Caco-2 (cell line): ENCODE data around the gene PLK1. TPM values are rescaled to one million over a fixed set of nuclear protein-coding genes. Genes with fewer than 3 reads are reported as not detected.

Experiments
- BruUV-seq: library from RNA; stranded (reverse); fragments of 400-500 nt; replicated peaks from 2 replicates; lab custom pipeline; 2021; lab: Mats Ljungman, UMichigan
- CTCF ChIA-PET: fragments of 300-600 bp; sonication (Branson Sonifier 250); formaldehyde crosslinking; loops from one replicate; lab custom pipeline; 2022; ENCODE audit warnings: antibody characterized with exemption; lab: Charles Lee
- POLR2A ChIA-PET: fragments of 300-600 bp; sonication (Branson Sonifier 250); formaldehyde crosslinking; loops from one replicate; lab custom pipeline; 2022; ENCODE audit warnings: antibody characterized with exemption; lab: Charles Lee
- DNase-seq, 2 experiments: peaks; one replicate each; pipeline versions ENCODE4 v3.0.0 to v3.0.0-alpha.2; 2020 to 2022
- H3K27me3 ChIP-seq: replicated peaks from 2 replicates; pipeline ENCODE4 v1.6.0; 2011; ENCODE audit warnings: low read length; ENCODE audit not compliant: control insufficient read depth, insufficient read depth
- H3K36me3 ChIP-seq: 2 replicates; pipeline ENCODE4 v1.5.1; 2011; ENCODE audit warnings: low read length; ENCODE audit not compliant: control insufficient read depth, insufficient read depth
- H3K4me1 ChIP-seq: fragments of 250-450 bp; sonication (Bioruptor Pico); 2 replicates; pipeline ENCODE4 v1.5.1; 2020; ENCODE audit warnings: mild to moderate bottlenecking
- H3K4me3 ChIP-seq: 2 replicates; pipeline ENCODE4 v1.5.1; 2011; ENCODE audit warnings: low read depth, mild to moderate bottlenecking, control low read depth, low read length
- H3K9me3 ChIP-seq: fragments of 250-450 bp; sonication (Bioruptor Pico); 2 replicates; pipeline ENCODE4 v1.5.1; 2020; ENCODE audit warnings: mild to moderate bottlenecking, moderate library complexity
- H3K27ac Mint-ChIP-seq: one replicate; pipeline ENCODE4 v1.8.0; 2022; ENCODE audit warnings: mixed read lengths; ENCODE audit not compliant: unreplicated experiment
- H3K27me3 Mint-ChIP-seq: one replicate; pipeline ENCODE4 v1.8.0; 2022; ENCODE audit warnings: mixed read lengths; ENCODE audit not compliant: insufficient read depth, unreplicated experiment
- H3K36me3 Mint-ChIP-seq: one replicate; pipeline ENCODE4 v1.8.0; 2022; ENCODE audit warnings: mild to moderate bottlenecking, mixed read lengths; ENCODE audit not compliant: insufficient read depth, unreplicated experiment
- H3K4me1 Mint-ChIP-seq: one replicate; pipeline ENCODE4 v1.8.0; 2022; ENCODE audit warnings: low read depth, mixed read lengths; ENCODE audit not compliant: unreplicated experiment
- H3K4me3 Mint-ChIP-seq: one replicate; pipeline ENCODE4 v1.8.0; 2022; ENCODE audit warnings: mild to moderate bottlenecking, moderate library complexity, mixed read lengths; ENCODE audit not compliant: unreplicated experiment
- H3K9me3 Mint-ChIP-seq: one replicate; pipeline ENCODE4 v1.8.0; 2022; ENCODE audit warnings: mixed read lengths; ENCODE audit not compliant: unreplicated experiment
- intact Hi-C: fragments of 100-400 bp; cut with micrococcal nuclease; formaldehyde crosslinking; loops from one replicate; pipeline ENCODE4 v1.10.0; 2022; ENCODE audit not compliant: unreplicated experiment
- total RNA-seq: library from RNA; stranded (reverse); gene quantifications from 2 replicates; pipeline ENCODE4 v1.2.3, GENCODE V29; 2022
- TF ChIP-seq, protein P1 (sequence below), 2 experiments: fragments of 200-600 bp in 1 of 2; IDR thresholded peaks; 1 replicate in 1 of 2; 2 replicates in 1 of 2; pipeline versions ENCODE4 v1.5.1 to v1.8.0; 2011 to 2022; ENCODE audit warnings: antibody characterized with exemption in 1 of 2, control low read depth in 1 of 2, inconsistent platforms in 1 of 2, low read depth in 1 of 2, low read length in 1 of 2, mild to moderate bottlenecking in 1 of 2, moderate library complexity in 1 of 2; ENCODE audit not compliant: insufficient read depth in 1 of 2, severe bottlenecking in 1 of 2, unreplicated experiment in 1 of 2

The PLK1 gene
- total RNA-seq, 1 experiment from 2014 or later = 114 TPM

DNA sequence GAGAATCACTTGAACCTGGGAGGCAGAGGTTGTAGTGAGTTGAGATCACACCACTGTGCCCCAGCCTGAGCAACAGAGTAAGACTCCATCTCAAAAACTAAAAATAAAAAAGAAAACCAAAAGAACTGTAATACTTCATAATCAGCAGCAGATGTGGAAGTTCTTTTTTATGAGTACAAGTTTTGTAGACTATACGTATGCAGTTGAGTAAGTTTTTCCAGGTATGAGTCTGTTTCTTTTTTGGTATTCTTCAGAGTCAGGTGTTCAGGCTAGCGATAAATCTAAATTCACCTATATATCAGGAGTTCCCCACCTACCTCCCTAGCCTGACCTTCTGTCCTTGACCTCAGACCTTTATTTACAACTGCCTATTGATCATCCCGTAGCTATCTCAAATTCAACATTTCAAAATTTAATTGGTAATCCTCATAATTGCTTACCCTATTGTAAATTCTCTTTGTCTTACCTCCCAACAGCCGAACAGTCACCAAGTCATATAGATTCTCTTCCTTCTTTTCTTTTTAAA, 26.7 kb upstream of the PLK1 start:
- H3K27ac Mint-ChIP-seq = no peak overlapping the region
- no peaks in the 10 kb centered on the region for H3K4me1 Mint-ChIP-seq
- Histone ChIP-seq H3K27me3 (no peaks in the 10 kb centered on the region), H3K4me1 (no peaks in the 10 kb centered on the region), H3K36me3 (no peaks in the 10 kb centered on the region; the same call in 1 of the 2 replicates), H3K4me3 (no peak overlapping the region), H3K9me3 (no peaks in the 10 kb centered on the region)
- H3K4me3 Mint-ChIP-seq = no peak overlapping the region
- TF ChIP-seq, protein P1, sequence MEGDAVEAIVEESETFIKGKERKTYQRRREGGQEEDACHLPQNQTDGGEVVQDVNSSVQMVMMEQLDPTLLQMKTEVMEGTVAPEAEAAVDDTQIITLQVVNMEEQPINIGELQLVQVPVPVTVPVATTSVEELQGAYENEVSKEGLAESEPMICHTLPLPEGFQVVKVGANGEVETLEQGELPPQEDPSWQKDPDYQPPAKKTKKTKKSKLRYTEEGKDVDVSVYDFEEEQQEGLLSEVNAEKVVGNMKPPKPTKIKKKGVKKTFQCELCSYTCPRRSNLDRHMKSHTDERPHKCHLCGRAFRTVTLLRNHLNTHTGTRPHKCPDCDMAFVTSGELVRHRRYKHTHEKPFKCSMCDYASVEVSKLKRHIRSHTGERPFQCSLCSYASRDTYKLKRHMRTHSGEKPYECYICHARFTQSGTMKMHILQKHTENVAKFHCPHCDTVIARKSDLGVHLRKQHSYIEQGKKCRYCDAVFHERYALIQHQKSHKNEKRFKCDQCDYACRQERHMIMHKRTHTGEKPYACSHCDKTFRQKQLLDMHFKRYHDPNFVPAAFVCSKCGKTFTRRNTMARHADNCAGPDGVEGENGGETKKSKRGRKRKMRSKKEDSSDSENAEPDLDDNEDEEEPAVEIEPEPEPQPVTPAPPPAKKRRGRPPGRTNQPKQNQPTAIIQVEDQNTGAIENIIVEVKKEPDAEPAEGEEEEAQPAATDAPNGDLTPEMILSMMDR (IDR thresholded peaks at IDR 0.05; ENCODE audit: insufficient read depth in 1 of 2, low read depth in 1 of 2, low read length in 1 of 2, severe bottlenecking in 1 of 2, unreplicated experiment in 1 of 2) = no peak
- no TSS peak for BruUV-seq
- no peaks in the 10 kb centered on the region for H3K27me3 Mint-ChIP-seq
- CTCF ChIA-PET = no interaction called here
- DNase-seq = no peak
- no peaks in the 10 kb centered on the region for H3K9me3 Mint-ChIP-seq
- POLR2A ChIA-PET = no interaction called here
- peaks cover 41% of the 10 kb centered on the region for H3K36me3 Mint-ChIP-seq
- intact Hi-C loops = no loop called here

DNA sequence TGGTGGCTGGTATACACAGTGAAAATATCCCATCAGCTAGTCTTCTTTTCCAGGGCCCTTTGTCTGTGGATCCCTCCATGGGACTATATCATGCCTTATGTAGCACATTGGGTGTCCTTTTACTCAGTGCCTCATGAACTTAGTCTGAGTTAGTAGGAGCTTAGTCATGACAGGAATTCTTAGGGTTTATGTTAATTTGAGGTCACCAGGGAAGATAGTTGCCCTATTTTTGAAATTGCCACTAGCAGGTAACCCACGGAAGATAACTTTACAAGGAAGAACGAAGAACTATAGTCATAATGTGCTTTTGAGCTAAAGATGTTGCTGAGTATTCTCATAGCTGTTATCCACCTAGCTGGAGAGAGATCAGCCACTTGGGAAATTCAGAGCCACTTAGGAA, 14.8 kb upstream of the PLK1 start:
- CTCF ChIA-PET = no interaction called here

DNA sequence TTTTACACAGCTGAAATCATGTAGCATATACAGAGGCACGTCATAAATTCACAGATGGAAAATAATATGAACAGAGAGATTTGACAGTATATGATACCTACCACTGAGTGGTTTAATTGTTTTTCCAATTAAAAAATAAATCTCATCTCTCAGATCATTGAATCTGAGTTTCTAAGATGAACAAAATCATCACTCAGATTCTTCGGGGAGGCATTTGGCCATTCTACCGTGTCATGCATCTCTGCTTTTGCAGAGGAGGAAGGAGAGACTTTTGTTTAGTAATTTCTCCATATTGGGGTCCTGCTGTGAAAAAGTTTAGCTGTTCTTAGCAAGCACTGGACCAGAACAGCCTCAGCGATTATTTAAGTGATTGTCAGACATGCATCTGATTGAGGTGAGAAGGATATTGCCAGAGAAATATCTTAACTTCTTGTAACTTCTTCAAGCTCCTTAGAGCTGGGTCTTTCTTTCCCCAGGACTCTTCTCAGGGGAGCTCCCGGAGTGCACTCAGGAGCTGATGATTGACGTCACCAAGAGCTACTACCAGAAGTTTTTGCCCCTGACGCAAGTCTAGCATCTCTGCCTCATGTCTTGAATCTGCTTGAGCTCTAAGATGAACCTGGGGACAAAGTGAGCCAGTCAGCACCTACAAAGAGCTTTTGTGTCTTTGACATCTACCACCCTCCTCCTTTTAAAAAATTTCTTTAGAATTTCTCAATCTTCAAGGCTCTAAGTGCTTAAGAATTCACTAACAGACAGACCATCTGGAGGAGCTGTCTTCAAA, 11.9 kb upstream of the PLK1 start:
- no peaks in the 10 kb centered on the region for H3K4me1 Mint-ChIP-seq
- H3K27me3 ChIP-seq = no peaks in the 10 kb centered on the region
- H3K9me3 ChIP-seq = no peaks in the 10 kb centered on the region
- BruUV-seq = no TSS peak
- peaks cover 6% of the 10 kb centered on the region for H3K36me3 ChIP-seq
- H3K9me3 Mint-ChIP-seq = no peaks in the 10 kb centered on the region
- H3K27me3 Mint-ChIP-seq = no peaks in the 10 kb centered on the region
- intact Hi-C loops = no loop called here
- H3K4me1 ChIP-seq = no peaks in the 10 kb centered on the region
- DNase-seq = no peak
- peaks cover 79% of the 10 kb centered on the region for H3K36me3 Mint-ChIP-seq
- CTCF ChIA-PET = no interaction called here
- POLR2A ChIA-PET = interaction anchor here (1.0 kb wide), 1 partner anchor 11 kb away, joined by 3 read pairs; no protein-coding TSS in a partner anchor
- H3K4me3 ChIP-seq = no peak overlapping the region
- no peak overlapping the region for H3K27ac Mint-ChIP-seq
- no peak overlapping the region for H3K4me3 Mint-ChIP-seq
- TF ChIP-seq, protein P1 (IDR thresholded peaks at IDR 0.05; ENCODE audit: insufficient read depth in 1 of 2, low read depth in 1 of 2, low read length in 1 of 2, severe bottlenecking in 1 of 2, unreplicated experiment in 1 of 2) = no peak

More for the DNA sequence above, 14.8 kb upstream of the PLK1 start:
- POLR2A ChIA-PET = no interaction called here
- Mint-ChIP-seq H3K36me3 (peaks cover 88% of the 10 kb centered on the region), H3K4me3 (no peak overlapping the region), H3K4me1 (no peaks in the 10 kb centered on the region), H3K9me3 (no peaks in the 10 kb centered on the region), H3K27me3 (no peaks in the 10 kb centered on the region), H3K27ac (no peak overlapping the region)
- BruUV-seq = no TSS peak
- Histone ChIP-seq H3K4me1 (no peaks in the 10 kb centered on the region), H3K4me3 (no peak overlapping the region), H3K36me3 (peaks cover 2% of the 10 kb centered on the region; the same call in 1 of the 2 replicates), H3K9me3 (no peaks in the 10 kb centered on the region), H3K27me3 (no peaks in the 10 kb centered on the region)
- no peak for DNase-seq
- intact Hi-C loops = no loop called here
- TF ChIP-seq, protein P1 (IDR thresholded peaks at IDR 0.05; ENCODE audit: insufficient read depth in 1 of 2, low read depth in 1 of 2, low read length in 1 of 2, severe bottlenecking in 1 of 2, unreplicated experiment in 1 of 2) = no peak
